ENCODE results near the gene BCHE.

The BCHE gene

DNA sequence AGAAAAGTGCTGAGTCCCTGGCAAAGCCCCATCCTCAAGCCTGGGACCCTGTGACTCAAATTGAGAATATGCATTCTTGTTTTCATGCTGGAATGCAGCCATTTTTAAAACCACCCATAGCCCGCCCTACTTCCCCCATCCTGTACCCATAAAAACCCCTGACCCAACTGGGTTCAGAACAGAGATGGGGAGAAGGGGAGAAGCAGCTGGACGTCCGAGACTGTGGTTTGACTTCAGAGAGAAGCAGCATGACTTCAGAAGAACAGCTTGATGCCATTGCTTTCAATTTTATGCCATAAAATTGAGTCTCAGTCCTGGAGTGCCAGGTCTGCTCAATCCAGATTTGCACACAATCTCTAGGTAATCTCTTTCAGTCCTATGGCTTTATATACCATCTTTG lies 78.2 kb downstream of the BCHE start:
- DNase-seq (ENCODE audit: low read depth) = no peak

DNA sequence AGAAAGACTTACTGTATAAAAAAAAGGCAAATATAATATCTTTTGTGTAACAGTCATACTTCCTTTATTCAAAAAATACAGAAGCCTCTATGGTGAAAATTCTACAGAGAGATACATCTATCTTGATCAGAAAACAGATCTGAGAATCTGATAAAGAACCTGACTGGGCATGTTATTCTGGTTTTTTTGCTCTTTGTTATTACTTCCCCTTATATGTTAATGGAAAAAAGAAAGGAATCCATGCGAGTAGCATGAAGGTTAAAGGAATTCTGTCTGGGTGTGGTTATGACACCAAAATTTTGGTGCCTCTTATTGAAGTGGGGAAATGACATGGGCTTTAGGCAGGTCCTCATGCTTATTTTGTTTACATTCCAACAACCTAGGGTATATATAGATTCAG lies 81.7 kb downstream of the BCHE start:
- no peak overlapping the region for H3K4me3 ChIP-seq (ENCODE audit: low read depth, low read length)
- no peak for DNase-seq (ENCODE audit: low read depth)

More for the DNA sequence above, 78.2 kb downstream of the BCHE start:
- H3K4me3 ChIP-seq (ENCODE audit: low read depth, low read length) = no peak overlapping the region

DNA sequence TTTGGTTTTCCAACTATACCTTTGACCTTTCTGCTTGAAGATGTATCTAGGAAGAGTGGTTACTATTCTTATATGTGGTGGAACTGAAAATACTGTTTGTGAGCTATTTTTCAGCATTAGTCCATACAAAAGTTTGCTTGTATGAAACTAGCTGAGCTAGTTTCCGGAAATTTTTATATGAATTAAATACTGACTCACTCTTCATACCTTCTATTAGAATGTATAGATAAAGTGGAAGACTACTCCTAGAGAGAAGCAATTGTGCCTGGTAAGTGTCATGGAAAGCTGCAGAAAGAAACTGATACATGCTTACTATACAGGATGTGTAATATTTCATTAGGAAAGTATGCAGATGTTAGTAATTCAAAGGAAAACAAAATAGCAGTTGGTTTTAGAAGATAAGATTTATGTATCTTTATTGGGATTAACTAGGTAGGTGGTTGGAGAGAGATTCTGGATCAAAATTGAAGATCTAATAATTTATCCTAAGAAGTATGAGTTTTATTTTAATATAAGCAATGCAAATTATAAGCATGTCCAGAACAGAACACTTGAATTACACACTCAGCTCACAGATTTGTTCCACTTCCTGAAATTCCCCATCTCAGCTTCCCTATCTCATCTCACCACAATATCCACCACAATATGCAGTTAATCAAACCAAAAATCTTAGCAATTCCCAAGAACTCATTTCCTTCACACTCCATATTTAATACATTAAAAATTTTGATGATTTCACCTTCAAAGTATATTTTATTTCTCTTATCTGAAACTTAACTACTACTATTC lies 82.8 kb downstream of the BCHE start:
- no peak for DNase-seq (ENCODE audit: low read depth)
- H3K4me3 ChIP-seq (ENCODE audit: low read depth, low read length) = no peak overlapping the region

DNA sequence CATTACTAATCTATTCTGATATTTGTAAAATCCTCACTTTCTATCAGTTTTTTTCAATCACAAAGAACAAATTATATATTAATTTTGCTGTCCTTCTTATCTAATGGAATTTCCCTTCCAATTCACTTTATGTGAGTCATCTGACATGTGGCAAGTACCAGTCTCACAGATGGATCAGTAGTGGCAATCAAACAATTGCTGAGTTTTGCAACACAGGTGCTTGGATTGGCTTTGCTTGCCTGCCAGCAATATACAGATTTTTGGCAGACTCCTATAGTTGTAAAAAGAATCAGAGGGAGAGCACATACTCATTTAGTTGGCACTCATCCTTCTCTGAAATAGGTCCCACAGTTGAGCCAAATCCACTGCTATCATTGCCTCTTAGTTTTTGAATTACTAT lies 83.7 kb downstream of the BCHE start:
- no peak overlapping the region for H3K4me3 ChIP-seq (ENCODE audit: low read depth, low read length)
- DNase-seq (ENCODE audit: low read depth) = peak; percentile 17

DNA sequence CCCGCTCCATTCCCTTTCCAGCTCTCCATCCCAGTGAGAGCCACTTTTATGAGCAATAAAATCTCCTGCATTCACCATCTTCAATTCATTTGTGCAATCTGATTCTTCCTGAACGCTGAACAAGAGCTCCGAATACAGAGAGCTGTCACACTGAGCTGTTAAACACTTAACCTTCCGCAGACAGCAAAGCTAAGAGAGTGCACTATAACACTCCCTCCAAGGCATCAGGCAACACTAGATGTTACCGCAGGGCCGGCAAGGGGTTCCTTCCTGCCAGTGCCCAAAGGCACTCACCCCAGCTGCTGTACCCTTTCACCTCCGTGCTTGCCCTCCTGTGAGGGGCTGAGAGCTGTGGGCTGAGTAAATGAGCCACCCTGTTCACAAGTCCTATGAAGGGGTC lies 85.6 kb downstream of the BCHE start:
- no peak overlapping the region for H3K4me3 ChIP-seq (ENCODE audit: low read depth, low read length)
- DNase-seq (ENCODE audit: low read depth) = no peak

DNA sequence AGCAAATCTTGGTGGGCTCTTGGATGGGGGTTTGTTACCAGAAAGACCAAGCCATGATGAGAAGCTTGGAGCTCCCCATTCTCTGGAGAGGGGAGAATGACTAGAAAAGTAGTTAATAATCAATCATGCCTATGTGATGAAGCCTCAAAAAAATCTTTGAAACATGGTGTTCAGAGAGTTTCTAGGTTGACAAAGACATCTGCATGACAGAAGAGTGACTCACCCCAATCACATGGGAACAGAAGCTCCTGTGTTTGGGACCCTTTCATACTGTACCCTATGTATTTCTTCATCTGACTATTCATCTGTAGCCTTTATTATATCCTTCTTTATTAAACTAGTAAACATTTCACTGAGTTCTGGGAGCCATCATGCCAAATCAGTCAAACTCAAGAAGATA lies 87.4 kb downstream of the BCHE start:
- H3K4me3 ChIP-seq (ENCODE audit: low read depth, low read length) = no peak overlapping the region
- DNase-seq (ENCODE audit: low read depth) = peak; percentile 6

DNA sequence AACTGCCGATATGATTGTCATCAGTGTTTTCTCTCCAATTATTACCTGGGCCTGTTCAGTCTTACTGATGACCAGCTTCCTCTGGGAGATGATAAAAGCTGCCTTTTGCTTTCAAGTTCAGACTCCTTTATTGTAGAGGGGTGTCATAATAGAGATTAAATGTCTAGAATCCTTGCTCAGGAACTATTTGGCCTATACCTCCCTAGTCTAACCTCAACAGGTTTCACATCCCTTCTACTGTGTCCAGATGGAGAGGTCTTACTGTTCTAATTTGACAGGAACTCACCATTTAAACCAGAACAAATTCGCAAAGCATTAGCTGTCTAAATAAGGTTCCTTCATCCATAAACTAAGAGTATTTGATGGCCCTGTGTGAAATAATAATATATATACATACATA lies 88.0 kb downstream of the BCHE start:
- no peak overlapping the region for H3K4me3 ChIP-seq (ENCODE audit: low read depth, low read length)
- no peak for DNase-seq (ENCODE audit: low read depth)

DNA sequence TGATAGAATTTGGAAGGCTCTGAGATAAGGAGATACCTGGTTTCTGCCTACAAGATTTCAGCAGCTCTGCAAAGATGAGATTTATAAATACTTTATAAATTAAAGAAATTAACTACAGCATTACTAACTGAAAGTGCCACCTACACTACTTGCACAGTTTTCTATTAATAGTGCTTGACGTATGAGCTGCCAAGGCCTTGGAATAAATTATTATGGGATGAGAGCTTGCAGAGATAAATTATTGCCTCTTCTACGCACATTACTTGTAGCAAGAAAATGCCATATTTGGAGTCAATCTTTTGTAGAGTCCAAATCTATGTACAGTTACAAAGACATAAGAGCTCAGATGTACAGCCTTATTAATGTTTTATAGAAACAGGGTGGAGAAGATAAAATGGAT lies 89.1 kb downstream of the BCHE start:
- no peak for DNase-seq (ENCODE audit: low read depth)
- H3K4me3 ChIP-seq (ENCODE audit: low read depth, low read length) = no peak overlapping the region

DNA sequence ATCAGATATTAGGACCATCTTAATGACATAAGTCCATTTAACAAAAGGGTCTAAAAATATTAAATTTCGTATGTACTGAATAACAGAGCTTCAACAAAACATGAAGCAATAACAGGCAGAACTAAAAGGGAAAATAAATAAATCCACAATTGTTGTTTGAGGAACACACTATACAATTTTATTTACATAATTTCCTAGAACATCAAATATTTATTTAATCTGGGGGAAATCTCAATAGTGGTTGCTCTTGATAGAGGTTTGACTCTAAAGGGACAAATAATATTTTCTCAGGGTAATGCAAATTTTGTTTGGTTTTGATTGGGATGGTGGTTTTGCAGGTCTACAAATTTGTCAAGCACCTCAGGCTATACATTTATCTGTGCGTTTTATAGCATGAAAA lies 90.3 kb downstream of the BCHE start:
- no peak overlapping the region for H3K4me3 ChIP-seq (ENCODE audit: low read depth, low read length)
- DNase-seq (ENCODE audit: low read depth) = no peak

DNA sequence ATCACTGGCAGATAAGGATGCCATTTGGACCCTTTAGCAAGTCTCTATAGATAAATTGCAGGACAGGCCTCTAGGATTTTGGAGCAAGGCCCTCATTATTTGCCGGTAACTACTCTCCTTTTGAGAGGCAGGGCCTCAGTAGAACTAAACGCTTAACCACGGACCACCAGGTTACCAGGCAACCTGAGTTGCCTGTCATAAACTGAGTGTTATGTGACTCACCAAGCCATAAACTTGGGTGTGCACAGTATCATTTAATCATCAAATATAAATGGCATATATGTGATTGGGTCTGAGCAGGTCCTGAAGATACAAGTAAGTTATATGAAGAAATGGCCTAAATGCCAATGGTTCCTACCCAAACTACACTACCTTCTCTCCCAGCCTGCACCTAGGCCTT lies 93.2 kb downstream of the BCHE start:
- no peak overlapping the region for H3K4me3 ChIP-seq (ENCODE audit: low read depth, low read length)
- no peak for DNase-seq (ENCODE audit: low read depth)

DNA sequence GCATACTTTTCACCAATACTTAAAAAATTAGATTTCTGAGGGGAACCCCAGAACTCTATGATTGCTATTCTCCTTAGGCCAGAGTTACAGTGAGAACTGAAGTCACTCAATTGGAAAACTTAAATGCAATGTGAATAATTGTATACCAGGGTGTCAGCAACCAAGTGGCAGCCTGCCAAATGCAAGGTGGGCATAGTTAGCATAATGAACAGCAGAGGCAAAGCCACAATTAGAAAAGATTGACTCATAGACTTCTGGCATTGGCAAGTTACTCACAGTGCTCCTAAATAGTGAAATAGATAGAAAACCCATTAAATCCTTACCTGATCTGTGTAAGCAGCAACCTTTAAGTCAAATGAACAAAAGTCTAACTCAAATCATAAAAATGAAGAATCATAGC lies 94.9 kb downstream of the BCHE start:
- no peak overlapping the region for H3K4me3 ChIP-seq (ENCODE audit: low read depth, low read length)
- DNase-seq (ENCODE audit: low read depth) = no peak

DNA sequence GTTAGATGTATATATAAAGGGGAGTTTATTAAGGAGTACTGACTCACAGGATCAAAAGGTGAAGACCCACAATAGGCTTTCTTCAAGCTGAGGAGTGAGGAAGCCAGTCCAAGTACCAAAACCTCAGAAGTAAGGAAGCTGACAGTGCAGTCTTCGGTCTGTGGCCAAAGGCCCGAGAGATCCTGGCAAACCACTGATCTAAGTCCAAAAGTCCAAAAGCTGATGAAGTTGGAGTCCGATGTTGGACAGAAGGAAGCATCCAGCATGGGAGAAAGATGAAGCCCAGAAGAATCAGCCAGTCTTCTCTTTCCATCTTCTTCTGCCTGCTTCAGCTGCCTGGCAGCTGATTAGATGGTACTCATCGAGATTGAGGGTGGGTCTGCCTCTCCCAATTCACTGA lies 107.5 kb downstream of the BCHE start:
- DNase-seq (ENCODE audit: low read depth) = no peak
- no peak overlapping the region for H3K4me3 ChIP-seq (ENCODE audit: low read depth, low read length)

DNA sequence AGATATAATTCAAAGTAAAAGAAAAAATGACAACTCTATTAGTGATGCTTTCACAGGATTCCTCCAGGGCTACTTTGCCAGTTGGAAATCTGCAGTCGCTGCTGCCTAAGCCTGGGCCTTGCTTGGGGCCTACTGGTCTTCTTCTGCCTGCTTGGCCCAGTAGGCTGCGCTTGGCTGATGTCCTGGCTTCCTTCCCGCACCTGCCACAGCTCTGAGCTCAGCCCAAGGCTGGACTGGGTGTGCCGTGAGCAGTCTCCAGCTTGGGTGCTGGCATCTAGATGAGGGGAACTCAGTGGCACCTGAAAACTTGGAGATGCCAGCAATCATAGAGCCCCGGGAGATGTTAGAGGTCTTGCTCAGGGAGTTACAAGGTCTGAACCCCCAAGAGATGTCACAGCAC lies 108.3 kb downstream of the BCHE start:
- DNase-seq (ENCODE audit: low read depth) = no peak

DNA sequence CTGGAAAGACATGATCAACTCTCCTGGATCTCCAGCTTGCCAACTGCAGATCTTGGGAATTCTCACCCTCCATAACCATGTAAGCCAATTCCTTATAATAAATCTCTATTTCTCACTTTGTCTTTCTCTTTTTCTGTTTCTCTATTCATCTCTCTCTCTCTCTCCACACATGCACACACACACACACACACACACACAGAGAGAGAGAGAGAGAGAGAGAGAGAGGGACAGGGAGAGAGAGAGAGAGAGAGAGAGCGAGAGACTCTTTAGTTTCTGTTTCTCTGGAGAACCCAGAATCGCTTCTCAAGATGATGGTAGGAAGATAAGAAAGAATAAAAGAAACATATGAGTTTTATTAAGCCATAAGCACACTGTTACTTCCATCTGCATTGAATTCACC lies 111.9 kb downstream of the BCHE start:
- no peak for DNase-seq (ENCODE audit: low read depth)
- no peak overlapping the region for H3K4me3 ChIP-seq (ENCODE audit: low read depth, low read length)

More for the DNA sequence above, 108.3 kb downstream of the BCHE start:
- H3K4me3 ChIP-seq (ENCODE audit: low read depth, low read length) = no peak overlapping the region
